OCI-LY7 (cell line): ENCODE measurements around the gene BPIFB1. TPM values are rescaled to one million over a fixed set of nuclear protein-coding genes. Genes with fewer than 3 reads are reported as not detected.

ENCODE experiments used
- BruUV-seq: library from RNA; stranded (reverse); fragments of 400-500 nt; replicated peaks from 2 replicates; lab custom pipeline; 2021; lab: Mats Ljungman, UMichigan
- CTCF ChIA-PET: fragments of 300-600 bp; sonication (Branson Sonifier 250); formaldehyde crosslinking; loops from one replicate; lab custom pipeline; 2022; ENCODE audit warnings: antibody characterized with exemption; ENCODE audit not compliant: unreplicated experiment; lab: Charles Lee
- POLR2A ChIA-PET: fragments of 300-600 bp; sonication (Branson Sonifier 250); formaldehyde crosslinking; loops from one replicate; lab custom pipeline; 2022; ENCODE audit warnings: antibody characterized with exemption; lab: Charles Lee
- DNase-seq: peaks from one replicate; pipeline ENCODE4 v3.0.0-alpha.2; 2015; ENCODE audit warnings: low spot score
- H2AFZ ChIP-seq: fragments of 200-600 bp; sonication (generic), shearing (Covaris generic); 2 replicates; pipeline ENCODE4 v1.6.1; 2014; ENCODE audit warnings: mild to moderate bottlenecking, antibody characterized with exemption, low read length, moderate library complexity
- H3K27ac ChIP-seq: fragments of 200-600 bp; sonication (generic); 2 replicates; pipeline ENCODE4 v1.5.1; 2014; ENCODE audit warnings: mixed run types, low read depth, mild to moderate bottlenecking, moderate library complexity, low read length, inconsistent platforms; ENCODE audit not compliant: poor library complexity, severe bottlenecking
- H3K36me3 ChIP-seq: fragments of 200-600 bp; sonication (generic); 2 replicates; pipeline ENCODE4 v1.6.1; 2014; ENCODE audit warnings: mild to moderate bottlenecking, antibody characterized with exemption, low read length, moderate library complexity, mixed read lengths; ENCODE audit not compliant: insufficient read depth
- H3K4me1 ChIP-seq: fragments of 200-600 bp; sonication (generic); 2 replicates; pipeline ENCODE4 v1.5.1; 2014; ENCODE audit warnings: mild to moderate bottlenecking, low read length; ENCODE audit not compliant: insufficient read depth, poor library complexity, severe bottlenecking
- H3K4me2 ChIP-seq: fragments of 200-600 bp; sonication (generic); 2 replicates; pipeline ENCODE4 v1.6.1; 2014; ENCODE audit warnings: mild to moderate bottlenecking, low read length
- H3K4me3 ChIP-seq: fragments of 200-600 bp; sonication (generic); 2 replicates; pipeline ENCODE4 v1.5.1; 2014; ENCODE audit warnings: mild to moderate bottlenecking, low read depth, low read length; ENCODE audit not compliant: poor library complexity, severe bottlenecking
- H3K79me2 ChIP-seq: fragments of 200-600 bp; sonication (generic); 2 replicates; pipeline ENCODE4 v1.6.1; 2016; ENCODE audit warnings: low read depth, mild to moderate bottlenecking, low read length, moderate library complexity, mixed read lengths; ENCODE audit not compliant: insufficient read depth
- H3K9me2 ChIP-seq: fragments of 200-600 bp; sonication (generic); 2 replicates; pipeline ENCODE4 v1.6.1; 2016; ENCODE audit warnings: mild to moderate bottlenecking, low read length, mixed read lengths; ENCODE audit not compliant: insufficient read depth
- H3K9me3 ChIP-seq: fragments of 200-600 bp; sonication (generic); 2 replicates; pipeline ENCODE4 v1.6.1; 2014; ENCODE audit warnings: mild to moderate bottlenecking, mixed run types, low read length, mixed read lengths
- H4K20me1 ChIP-seq: fragments of 200-600 bp; sonication (generic); 2 replicates; pipeline ENCODE4 v1.6.1; 2014; ENCODE audit warnings: mild to moderate bottlenecking, antibody characterized with exemption, low read length, moderate library complexity, mixed read lengths; ENCODE audit not compliant: insufficient read depth
- EZH2phosphoT487 ChIP-seq: fragments of 200-600 bp; sonication (generic); IDR thresholded peaks from 2 replicates; pipeline ENCODE4 v1.6.1; 2018; ENCODE audit warnings: low read depth, borderline replicate concordance, mild to moderate bottlenecking, mixed run types, antibody characterized with exemption, low read length, moderate library complexity, mixed read lengths
- intact Hi-C: fragments of 100-400 bp; cut with micrococcal nuclease; formaldehyde crosslinking; loops from one replicate; pipeline ENCODE4 v1.10.0; 2022; ENCODE audit not compliant: unreplicated experiment
- total RNA-seq, 2 experiments: library from RNA; depleted of rRNA in 1 of 2; stranded (reverse); fragments of >200 nt in 1 of 2; shearing (Covaris generic) in 1 of 2; gene quantifications; 2 replicates each; pipeline ENCODE4 v1.2.3, GENCODE V29; 2014 to 2022
- TF ChIP-seq, protein P1 (sequence below): fragments of 200-600 bp; sonication (generic); conservative IDR thresholded peaks from 2 replicates; pipeline ENCODE4 v1.5.1; 2014; ENCODE audit warnings: mild to moderate bottlenecking, antibody characterized with exemption, low read length, moderate library complexity, mixed read lengths

The BPIFB1 gene
- total RNA-seq, 2 experiments from 2014 or later, result not detected

DNA sequence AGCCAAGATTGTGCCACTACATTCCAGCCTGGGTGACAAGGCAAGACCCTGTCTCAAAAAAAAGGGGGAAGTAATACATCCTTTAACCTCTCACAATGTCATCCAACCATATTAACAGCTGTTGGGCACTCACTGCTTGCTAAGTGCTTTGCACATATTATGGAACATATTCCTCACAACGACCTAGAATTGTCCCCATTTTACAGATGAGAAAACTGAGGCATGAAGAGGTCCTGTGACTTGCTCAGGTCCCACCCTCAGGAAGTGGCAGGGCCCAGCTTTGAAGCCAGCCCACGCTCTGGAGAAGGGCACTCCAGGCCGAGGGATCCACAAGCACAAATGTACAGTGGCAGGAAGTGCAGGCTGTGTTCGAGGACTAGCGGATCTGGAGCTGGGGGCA, 33.3 kb downstream of the BPIFB1 start:
- TF ChIP-seq EZH2phosphoT487, result no peak
- TF ChIP-seq, protein P1, sequence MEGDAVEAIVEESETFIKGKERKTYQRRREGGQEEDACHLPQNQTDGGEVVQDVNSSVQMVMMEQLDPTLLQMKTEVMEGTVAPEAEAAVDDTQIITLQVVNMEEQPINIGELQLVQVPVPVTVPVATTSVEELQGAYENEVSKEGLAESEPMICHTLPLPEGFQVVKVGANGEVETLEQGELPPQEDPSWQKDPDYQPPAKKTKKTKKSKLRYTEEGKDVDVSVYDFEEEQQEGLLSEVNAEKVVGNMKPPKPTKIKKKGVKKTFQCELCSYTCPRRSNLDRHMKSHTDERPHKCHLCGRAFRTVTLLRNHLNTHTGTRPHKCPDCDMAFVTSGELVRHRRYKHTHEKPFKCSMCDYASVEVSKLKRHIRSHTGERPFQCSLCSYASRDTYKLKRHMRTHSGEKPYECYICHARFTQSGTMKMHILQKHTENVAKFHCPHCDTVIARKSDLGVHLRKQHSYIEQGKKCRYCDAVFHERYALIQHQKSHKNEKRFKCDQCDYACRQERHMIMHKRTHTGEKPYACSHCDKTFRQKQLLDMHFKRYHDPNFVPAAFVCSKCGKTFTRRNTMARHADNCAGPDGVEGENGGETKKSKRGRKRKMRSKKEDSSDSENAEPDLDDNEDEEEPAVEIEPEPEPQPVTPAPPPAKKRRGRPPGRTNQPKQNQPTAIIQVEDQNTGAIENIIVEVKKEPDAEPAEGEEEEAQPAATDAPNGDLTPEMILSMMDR, result no peak
- intact Hi-C loops, result no loop called here
- POLR2A ChIA-PET, result no interaction called here

DNA sequence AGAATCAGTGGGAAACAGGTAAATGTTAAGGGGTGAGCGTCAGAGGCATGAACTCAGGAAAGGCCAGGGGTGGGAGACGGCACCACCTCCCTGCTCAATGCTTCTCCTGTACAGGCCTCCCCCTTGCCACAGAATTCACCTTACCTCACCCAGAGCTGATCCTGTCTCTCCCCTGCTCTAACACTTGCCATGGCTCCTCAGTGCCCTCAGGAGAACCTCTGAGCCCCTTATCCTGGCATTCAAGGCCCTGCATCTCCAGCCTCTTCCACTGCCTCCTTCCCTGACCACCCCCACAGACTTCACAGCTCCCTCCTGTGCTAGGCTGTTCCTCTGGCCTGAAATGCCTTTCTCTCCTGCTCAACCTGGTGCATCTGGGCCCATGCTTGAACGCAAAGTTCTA, 33.9 kb downstream of the BPIFB1 start:
- Histone ChIP-seq H3K4me1 (no peaks in the 10 kb centered on the region), H3K79me2 (no peaks in the 10 kb centered on the region), H3K36me3 (no peaks in the 10 kb centered on the region), H3K4me2 (no peak overlapping the region), H3K9me3 (no peaks in the 10 kb centered on the region), H3K9me2 (no peaks in the 10 kb centered on the region), H3K4me3 (no peak overlapping the region), H3K27ac (no peak overlapping the region), H4K20me1 (no peaks in the 10 kb centered on the region), H2AFZ (no peak overlapping the region)
- TF ChIP-seq, protein P1, result no peak
- TF ChIP-seq EZH2phosphoT487, result no peak
- intact Hi-C loops, result no loop called here
- no peak for DNase-seq
- no TSS peak for BruUV-seq
- ChIA-PET POLR2A (no interaction called here), CTCF (no interaction called here)

More for the DNA sequence above, 33.3 kb downstream of the BPIFB1 start:
- Histone ChIP-seq H3K27ac (no peak overlapping the region), H3K4me2 (no peak overlapping the region), H2AFZ (no peak overlapping the region), H3K9me3 (no peaks in the 10 kb centered on the region), H4K20me1 (no peaks in the 10 kb centered on the region), H3K36me3 (no peaks in the 10 kb centered on the region), H3K4me3 (no peak overlapping the region), H3K4me1 (no peaks in the 10 kb centered on the region), H3K79me2 (no peaks in the 10 kb centered on the region), H3K9me2 (no peaks in the 10 kb centered on the region)
- CTCF ChIA-PET, result no interaction called here
- DNase-seq, result no peak
- BruUV-seq, result no TSS peak

DNA sequence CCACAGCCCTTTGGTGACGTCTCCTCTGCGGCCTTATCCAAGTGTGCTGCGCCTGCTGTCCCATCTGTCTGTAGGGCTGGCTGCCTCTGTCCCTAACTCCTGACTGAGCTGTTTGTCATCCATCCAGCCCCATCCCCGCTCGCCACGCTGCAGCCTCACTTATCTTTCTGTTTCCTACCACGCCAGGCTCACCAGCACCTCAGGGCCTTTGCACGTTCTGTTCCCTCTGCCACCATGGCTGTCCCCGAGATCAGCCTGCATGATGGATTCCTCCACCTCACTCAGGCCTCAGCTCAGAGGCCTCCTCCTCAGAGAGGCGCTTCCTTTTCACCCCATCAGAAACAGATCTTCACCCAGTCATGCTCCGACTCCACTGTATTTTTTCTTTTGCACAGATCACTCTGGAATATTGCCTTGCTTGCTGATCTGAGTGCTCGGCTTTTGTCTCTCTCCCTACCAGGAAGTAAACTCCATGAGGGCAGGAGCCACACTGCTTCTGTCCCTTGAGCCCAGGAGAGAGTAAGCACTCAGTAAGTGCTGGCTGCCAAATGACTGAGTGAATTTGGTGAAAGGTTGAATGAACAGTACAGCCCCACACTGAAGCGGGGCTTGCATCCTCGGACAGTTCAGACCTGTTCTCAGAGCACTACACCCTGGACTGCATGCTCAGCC, 34.5 kb downstream of the BPIFB1 start:
- Histone ChIP-seq H3K4me2 (no peak overlapping the region), H2AFZ (no peak overlapping the region), H3K79me2 (no peaks in the 10 kb centered on the region), H3K36me3 (no peaks in the 10 kb centered on the region), H3K4me3 (no peak overlapping the region), H3K27ac (no peak overlapping the region), H3K9me3 (no peaks in the 10 kb centered on the region), H3K4me1 (no peaks in the 10 kb centered on the region), H4K20me1 (no peaks in the 10 kb centered on the region), H3K9me2 (no peaks in the 10 kb centered on the region)
- POLR2A ChIA-PET, result no interaction called here
- BruUV-seq, result no TSS peak
- no peak for DNase-seq
- intact Hi-C loops, result no loop called here
- TF ChIP-seq, protein P1, result no peak
- TF ChIP-seq EZH2phosphoT487, result no peak
- CTCF ChIA-PET, result no interaction called here
